Activated CD8-positive, alpha-beta memory T cell treated with anti-CD3 and anti-CD28 coated beads, Interleukin-2, amount 50 U/mL, for 48 hours (primary cell): ENCODE data around the gene LAMA3.

Source experiments
- DNase-seq: peaks from one replicate; pipeline ENCODE4 v3.0.0-alpha.2; 2020

Gene LAMA3

GRCh38 chr18:23779696-23780303 is 90.5 kb downstream of the LAMA3 start:
- DNase-seq = no peak

- DNase-seq = no peak
Observed at GRCh38 chr18:23784832-23785245, 95.6 kb downstream of the LAMA3 start.

- DNase-seq = no peak
Observed at GRCh38 chr18:23793051-23793450, 103.8 kb downstream of the LAMA3 start.

GRCh38 chr18:23793985-23794867 is 105.0 kb downstream of the LAMA3 start:
- DNase-seq = no peak

- no peak for DNase-seq
Observed at GRCh38 chr18:23798249-23798648, 109.0 kb downstream of the LAMA3 start.

- no peak for DNase-seq
Observed at GRCh38 chr18:23798824-23799223, 109.6 kb downstream of the LAMA3 start.

GRCh38 chr18:23799540-23799939 is 110.3 kb downstream of the LAMA3 start:
- no peak for DNase-seq

- no peak for DNase-seq
Observed at GRCh38 chr18:23800902-23801301, 111.6 kb downstream of the LAMA3 start.

- DNase-seq = no peak
Observed at GRCh38 chr18:23802817-23803216, 113.6 kb downstream of the LAMA3 start.

- no peak for DNase-seq
Observed at GRCh38 chr18:23803755-23804154, 114.5 kb downstream of the LAMA3 start.

- no peak for DNase-seq
Observed at GRCh38 chr18:23805898-23806297, 116.6 kb downstream of the LAMA3 start.

- DNase-seq = no peak
Observed at GRCh38 chr18:23809415-23809814, 120.2 kb downstream of the LAMA3 start.

GRCh38 chr18:23810396-23810795 is 121.1 kb downstream of the LAMA3 start:
- no peak for DNase-seq

GRCh38 chr18:23811176-23811575 is 121.9 kb downstream of the LAMA3 start:
- DNase-seq = no peak

- DNase-seq = no peak
Observed at GRCh38 chr18:23812546-23813440, 123.5 kb downstream of the LAMA3 start.

GRCh38 chr18:23814991-23815614 is 125.8 kb downstream of the LAMA3 start:
- DNase-seq = no peak

GRCh38 chr18:23816021-23816420 is 126.8 kb downstream of the LAMA3 start:
- DNase-seq = no peak

- no peak for DNase-seq
Observed at GRCh38 chr18:23816740-23817139, 127.5 kb downstream of the LAMA3 start.

GRCh38 chr18:23819001-23819400 is 129.7 kb downstream of the LAMA3 start:
- DNase-seq = no peak

- DNase-seq = no peak
Observed at GRCh38 chr18:23822590-23823385, 133.5 kb downstream of the LAMA3 start.

- DNase-seq = no peak
Observed at GRCh38 chr18:23824240-23824639, 135.0 kb downstream of the LAMA3 start.

GRCh38 chr18:23824669-23825068 is 135.4 kb downstream of the LAMA3 start:
- no peak for DNase-seq
